Vagina (tissue), 2 donors: Measurements from ENCODE around the gene SEMA4D. TPM values are rescaled to one million over a fixed set of nuclear protein-coding genes. Genes with fewer than 3 reads are reported as not detected.

ENCODE experiments used
- DNase-seq, 2 donors: peaks; one replicate each; pipeline ENCODE4 v3.0.0-alpha.2; 2017; ENCODE audit errors: extremely low spot score in 2 of 2
- H3K27ac ChIP-seq: fragments of 200-600 bp; sonication (generic); one replicate; pipeline ENCODE4 v1.5.1; 2019
- H3K27me3 ChIP-seq: fragments of 200-600 bp; sonication (generic); one replicate; pipeline ENCODE4 v1.5.1; 2019
- H3K36me3 ChIP-seq, 2 donors: fragments of 200-600 bp; sonication (generic); one replicate each; pipeline ENCODE4 v1.5.1; 2017 to 2019
- H3K4me1 ChIP-seq: fragments of 200-600 bp; sonication (generic); one replicate; pipeline ENCODE4 v1.5.1; 2019
- H3K4me3 ChIP-seq, 2 donors: fragments of 200-600 bp; sonication (generic); 1 replicate in 1 of 2; 2 replicates in 1 of 2; pipeline ENCODE4 v1.5.1; 2016 to 2019
- H3K9me3 ChIP-seq: fragments of 200-600 bp; sonication (generic); one replicate; pipeline ENCODE4 v1.5.1; 2019
- CTCF ChIP-seq, 3 experiments: fragments of 450-650 bp in 2 of 3; fragments of 200-600 bp in 1 of 3; sonication (generic) in 1 of 3; IDR thresholded peaks; one replicate each; pipeline ENCODE4 v1.5.1; 2017 to 2019; ENCODE audit warnings: antibody characterized with exemption in 3 of 3, mild to moderate bottlenecking in 2 of 3, moderate library complexity in 2 of 3
- POLR2A ChIP-seq, 2 donors: fragments of 450-650 bp; IDR thresholded peaks; one replicate each; pipeline ENCODE4 v1.6.1; 2017; ENCODE audit warnings: antibody characterized with exemption in 2 of 2, mild to moderate bottlenecking in 2 of 2, moderate library complexity in 2 of 2
- POLR2AphosphoS5 ChIP-seq, 2 donors: sonication (generic); formaldehyde crosslinking; IDR thresholded peaks; one replicate each; pipeline ENCODE4 v1.9.0; 2017; ENCODE audit warnings: antibody characterized with exemption in 2 of 2, mild to moderate bottlenecking in 2 of 2, low read depth in 1 of 2; ENCODE audit not compliant: insufficient read depth in 1 of 2
- intact Hi-C: fragments of 100-400 bp; cut with DNase I; formaldehyde crosslinking; loops from one replicate; pipeline ENCODE4 v1.15.1; 2023
- total RNA-seq: library from RNA; depleted of rRNA; stranded (reverse); fragments of >200 nt; gene quantifications from one replicate; pipeline ENCODE4 v1.2.3, GENCODE V29; 2016

Gene SEMA4D
- total RNA-seq, 1 donor from 2014 or later: 39.3 TPM

GRCh38 chr9:89352874-89353649 lies 144.9 kb downstream of the SEMA4D start:
- Histone ChIP-seq H3K27me3 (no peaks in the 10 kb centered on the region), H3K9me3 (no peaks in the 10 kb centered on the region), H3K27ac (no peak overlapping the region), H3K36me3 (peaks cover 0 to 95% of the 10 kb centered on the region in 2 donors), H3K4me1 (no peaks in the 10 kb centered on the region), H3K4me3 (no peak overlapping the region)
- no peak for TF ChIP-seq POLR2AphosphoS5 (IDR thresholded peaks at IDR 0.05; ENCODE audit: insufficient read depth in 1 of 2, low read depth in 1 of 2)
- no peak for TF ChIP-seq POLR2A (IDR thresholded peaks at IDR 0.05)
- TF ChIP-seq CTCF (IDR thresholded peaks at IDR 0.05): no peak
- DNase-seq: no peak
- intact Hi-C loops: no loop called here

GRCh38 chr9:89352451-89352850 lies 145.5 kb downstream of the SEMA4D start:
- Histone ChIP-seq H3K9me3 (no peaks in the 10 kb centered on the region), H3K4me1 (no peaks in the 10 kb centered on the region), H3K36me3 (peaks cover 0 to 94% of the 10 kb centered on the region in 2 donors), H3K27me3 (no peaks in the 10 kb centered on the region), H3K27ac (no peak overlapping the region), H3K4me3 (no peak overlapping the region)
- TF ChIP-seq CTCF (IDR thresholded peaks at IDR 0.05): no peak
- no peak for TF ChIP-seq POLR2AphosphoS5 (IDR thresholded peaks at IDR 0.05; ENCODE audit: insufficient read depth in 1 of 2, low read depth in 1 of 2)
- TF ChIP-seq POLR2A (IDR thresholded peaks at IDR 0.05): no peak
- no peak for DNase-seq
- intact Hi-C loops: no loop called here

GRCh38 chr9:89351584-89352300 lies 146.2 kb downstream of the SEMA4D start:
- TF ChIP-seq CTCF (IDR thresholded peaks at IDR 0.05) (no peak), POLR2A (IDR thresholded peaks at IDR 0.05) (no peak), POLR2AphosphoS5 (IDR thresholded peaks at IDR 0.05; ENCODE audit: insufficient read depth in 1 of 2, low read depth in 1 of 2) (no peak)
- H3K4me1 ChIP-seq: no peaks in the 10 kb centered on the region
- no peak overlapping the region for H3K4me3 ChIP-seq
- DNase-seq: peak in 1 of 2 donors; percentile 69
- H3K36me3 ChIP-seq: peaks cover 0 to 94% of the 10 kb centered on the region in 2 donors
- H3K27ac ChIP-seq: no peak overlapping the region
- intact Hi-C loops: no loop called here
- H3K9me3 ChIP-seq: no peaks in the 10 kb centered on the region
- H3K27me3 ChIP-seq: no peaks in the 10 kb centered on the region

- intact Hi-C loops: no loop called here
- Histone ChIP-seq H3K4me3 (no peak overlapping the region), H3K27ac (no peak overlapping the region), H3K36me3 (peaks cover 0 to 95% of the 10 kb centered on the region in 2 donors), H3K27me3 (no peaks in the 10 kb centered on the region), H3K9me3 (no peaks in the 10 kb centered on the region), H3K4me1 (no peaks in the 10 kb centered on the region)
- no peak for DNase-seq
- no peak for TF ChIP-seq POLR2A (IDR thresholded peaks at IDR 0.05)
- TF ChIP-seq POLR2AphosphoS5 (IDR thresholded peaks at IDR 0.05; ENCODE audit: insufficient read depth in 1 of 2, low read depth in 1 of 2): no peak
- TF ChIP-seq CTCF (IDR thresholded peaks at IDR 0.05): no peak
These were observed 146.8 kb downstream of the SEMA4D start for GRCh38 chr9:89350988-89351557.
